Measurements from ENCODE around the gene IQCN.

The IQCN gene

GRCh38 chr19:18251587-18252369, 22.5 kb downstream of the IQCN start:
- in situ Hi-C loops (cut with MboI; ENCODE audit: low pct_unique_long_range_greater_than_20kb, low sequenced_read_pairs), result no loop called here
- peak; percentile 92 for DNase-seq

DNA sequence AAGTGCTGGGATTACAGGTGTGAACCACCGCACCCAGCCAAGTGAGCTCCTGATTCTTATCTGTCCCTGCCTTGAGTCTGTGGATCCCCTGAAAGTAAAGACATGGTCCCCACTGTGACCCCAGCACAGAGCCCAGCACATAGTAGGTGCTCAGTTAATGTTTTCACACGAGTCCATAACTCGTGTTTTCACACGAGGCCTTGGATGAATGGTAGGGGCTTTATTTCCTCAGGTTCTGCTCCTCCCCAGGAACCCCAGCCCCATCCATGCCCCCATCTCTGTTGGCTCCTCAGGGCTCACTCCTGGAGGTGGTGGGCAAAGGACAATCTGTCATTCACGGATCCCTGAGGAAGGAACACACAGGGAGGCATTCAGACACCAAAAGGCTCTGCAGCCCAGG, 24.4 kb downstream of the IQCN start:
- in situ Hi-C loops (cut with MboI; ENCODE audit: low pct_unique_long_range_greater_than_20kb, low sequenced_read_pairs), result no loop called here
- no peak for DNase-seq

DNA sequence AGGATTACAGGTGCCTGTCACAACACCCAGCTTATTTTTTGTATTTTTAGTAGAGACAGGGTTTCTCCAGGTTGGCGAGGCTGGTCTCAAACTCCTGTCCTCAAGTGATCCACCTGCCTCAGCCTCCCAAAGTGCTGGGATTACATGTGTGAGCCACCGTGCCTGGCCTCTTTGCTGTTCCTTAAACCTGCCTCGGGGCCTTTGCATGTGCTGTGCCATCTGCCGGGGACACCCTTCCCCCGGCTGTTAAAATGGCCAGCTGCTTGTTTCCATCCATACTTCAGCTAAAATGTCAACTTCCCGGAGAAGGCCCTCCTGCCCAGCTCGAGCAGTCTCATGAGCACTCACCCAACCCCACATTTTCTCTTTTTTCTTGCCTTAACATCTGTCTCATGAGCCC, 29.0 kb downstream of the IQCN start:
- DNase-seq, result no peak
- in situ Hi-C loops (cut with MboI; ENCODE audit: low pct_unique_long_range_greater_than_20kb, low sequenced_read_pairs), result no loop called here

DNA sequence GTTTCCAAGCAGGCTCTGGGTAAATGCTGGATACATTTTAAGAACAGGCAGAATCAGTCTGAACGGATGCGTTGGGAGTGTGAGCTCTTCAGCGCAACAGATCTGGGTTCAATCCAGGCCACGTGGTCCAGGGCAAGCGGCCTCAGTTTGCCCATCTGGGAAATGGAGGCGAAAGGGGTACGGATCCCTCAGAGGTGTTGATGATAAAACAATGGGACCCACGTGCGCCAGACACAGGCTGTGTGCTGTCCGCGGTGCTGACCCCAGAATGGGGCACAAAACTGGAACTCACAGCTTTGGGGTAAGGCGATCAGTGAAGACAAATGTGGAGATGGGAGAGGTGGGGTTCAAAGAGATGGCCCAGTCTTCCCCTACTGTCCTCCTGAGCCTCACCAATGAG, 34.9 kb downstream of the IQCN start:
- no peak for DNase-seq
- in situ Hi-C loops (cut with MboI; ENCODE audit: low pct_unique_long_range_greater_than_20kb, low sequenced_read_pairs), result no loop called here

- in situ Hi-C loops (cut with MboI; ENCODE audit: low pct_unique_long_range_greater_than_20kb, low sequenced_read_pairs), result no loop called here
- no peak for DNase-seq
Measured at GRCh38 chr19:18234194-18234593, 40.1 kb downstream of the IQCN start.

DNA sequence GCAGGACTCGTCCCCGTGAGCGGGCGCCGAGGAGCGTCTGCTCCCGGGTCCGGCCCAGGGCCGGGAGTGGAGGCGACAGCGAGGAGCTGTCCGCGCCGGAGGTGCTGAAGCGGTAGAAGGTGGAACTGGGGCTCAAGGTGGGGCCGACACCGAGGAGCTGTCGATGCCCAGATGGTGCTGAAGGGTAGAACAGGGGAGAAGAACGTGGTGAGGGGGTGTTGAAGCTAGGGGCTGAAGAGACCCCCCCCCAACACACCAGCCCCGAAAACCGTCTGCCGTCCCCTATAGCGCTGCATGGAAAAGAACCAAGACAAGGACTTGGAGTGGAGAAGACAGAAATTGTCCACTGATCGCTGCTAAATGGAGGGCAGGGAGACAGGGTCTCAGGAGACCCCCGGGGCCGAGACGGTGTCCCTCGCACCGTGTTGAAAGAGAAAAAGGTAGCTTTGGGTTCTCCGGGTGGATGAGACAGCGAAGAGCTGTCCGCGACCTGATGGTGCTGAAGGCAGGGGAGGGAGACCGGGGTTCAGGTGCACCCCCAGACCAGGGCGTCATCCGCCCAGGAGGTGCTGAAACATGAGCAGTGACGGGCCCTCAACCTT, 40.9 kb downstream of the IQCN start:
- in situ Hi-C loops (cut with MboI; ENCODE audit: low pct_unique_long_range_greater_than_20kb, low sequenced_read_pairs), result no loop called here
- peak; percentile 68 for DNase-seq

DNA sequence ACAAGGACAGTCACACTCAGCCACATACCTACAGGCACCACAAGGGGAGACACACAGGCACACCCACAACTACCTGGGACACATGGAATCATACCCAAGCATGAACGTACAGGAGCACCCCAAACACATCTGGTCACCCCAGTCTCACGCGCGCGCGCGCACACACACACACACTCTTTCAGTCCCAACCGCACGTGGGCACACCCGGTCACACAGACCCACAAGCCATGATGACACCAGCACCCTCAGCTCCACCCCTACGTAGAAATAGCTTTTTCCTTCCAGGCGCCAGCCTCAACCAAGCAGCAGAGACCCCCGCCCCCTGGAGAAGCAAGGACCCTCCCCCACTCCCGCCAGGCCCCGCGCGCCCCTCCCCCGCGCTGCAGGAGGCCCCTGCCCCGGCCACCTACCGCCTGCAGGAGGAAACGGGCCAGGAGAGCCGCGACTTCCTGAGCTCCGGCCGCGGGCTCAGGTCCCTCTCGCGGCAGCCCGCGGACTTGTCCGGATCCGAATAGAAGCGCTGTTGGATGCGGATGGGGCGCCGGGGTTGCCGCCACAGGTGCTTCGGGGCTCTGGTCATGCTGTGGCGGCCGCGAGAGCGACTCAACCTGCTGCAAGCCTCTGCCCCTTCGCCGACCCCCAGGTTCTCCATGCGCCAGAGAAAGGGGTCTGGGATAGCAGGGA, 41.6 kb downstream of the IQCN start:
- no peak for DNase-seq

DNA sequence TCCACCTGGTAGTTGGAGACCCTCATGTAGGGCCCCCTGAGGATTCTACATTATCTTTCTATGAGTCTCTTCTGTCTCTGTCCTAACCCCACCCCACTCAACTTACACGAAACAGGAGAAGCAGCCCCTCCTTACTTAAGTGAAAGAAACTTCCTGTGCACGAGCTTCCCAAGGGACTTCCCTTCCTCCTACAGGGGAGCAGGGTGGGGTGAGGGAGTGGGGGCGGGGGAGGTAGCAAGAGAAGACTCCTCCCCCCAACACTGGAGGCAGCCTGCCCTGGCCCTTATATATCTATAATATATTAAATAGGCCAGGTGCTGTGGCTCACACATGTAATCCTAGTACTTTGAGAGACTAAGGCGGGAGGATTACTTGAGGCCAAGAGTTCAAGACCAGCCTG, 42.5 kb downstream of the IQCN start:
- DNase-seq, result no peak

More for the DNA sequence above, 41.6 kb downstream of the IQCN start:
- in situ Hi-C loops (cut with MboI; ENCODE audit: low pct_unique_long_range_greater_than_20kb, low sequenced_read_pairs), result no loop called here

DNA sequence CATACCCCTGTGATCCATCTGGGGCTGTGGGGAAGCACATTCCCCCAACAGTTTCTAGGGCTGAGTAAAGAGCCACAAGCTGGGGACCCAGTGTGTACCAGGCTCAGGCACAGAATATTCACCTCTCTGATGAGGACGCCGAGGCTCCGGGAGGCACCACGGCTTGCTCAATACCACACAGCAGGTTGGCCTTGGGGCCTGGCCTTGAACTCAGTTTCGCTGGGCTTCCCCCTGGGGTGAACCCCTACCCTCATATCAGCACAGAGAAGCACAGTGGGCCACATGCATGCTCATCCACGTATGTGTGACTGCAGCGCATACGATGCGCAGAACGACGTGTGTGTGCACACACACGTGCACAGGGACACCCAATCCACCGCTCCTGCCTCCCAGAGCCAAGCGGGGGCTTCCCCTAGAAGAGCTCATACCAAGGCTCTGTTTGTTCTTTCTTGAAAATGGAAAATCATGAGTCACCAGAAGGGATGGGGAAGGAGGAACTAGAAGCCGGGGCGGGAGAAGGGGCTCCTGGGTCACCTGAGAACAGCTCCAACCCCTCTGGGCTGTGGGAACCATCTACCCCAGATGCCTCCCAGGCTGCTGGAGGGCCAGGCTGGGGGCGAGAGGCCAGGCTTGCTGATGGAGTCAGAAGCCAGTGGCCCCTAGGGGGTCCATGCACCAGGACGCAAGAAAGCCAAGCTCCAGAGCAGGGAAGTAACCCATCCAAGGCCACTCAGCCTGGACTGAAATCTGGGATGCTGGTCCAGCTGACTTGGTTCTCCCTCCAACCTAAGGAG, 43.1 kb downstream of the IQCN start:
- in situ Hi-C loops (cut with MboI; ENCODE audit: low pct_unique_long_range_greater_than_20kb, low sequenced_read_pairs), result no loop called here

More for the DNA sequence above, 42.5 kb downstream of the IQCN start:
- in situ Hi-C loops (cut with MboI; ENCODE audit: low pct_unique_long_range_greater_than_20kb, low sequenced_read_pairs), result no loop called here

GRCh38 chr19:18229915-18230314, 44.3 kb downstream of the IQCN start:
- DNase-seq, result no peak
- in situ Hi-C loops (cut with MboI; ENCODE audit: low pct_unique_long_range_greater_than_20kb, low sequenced_read_pairs), result no loop called here

More for the DNA sequence above, 43.1 kb downstream of the IQCN start:
- peak; percentile 58 for DNase-seq

DNA sequence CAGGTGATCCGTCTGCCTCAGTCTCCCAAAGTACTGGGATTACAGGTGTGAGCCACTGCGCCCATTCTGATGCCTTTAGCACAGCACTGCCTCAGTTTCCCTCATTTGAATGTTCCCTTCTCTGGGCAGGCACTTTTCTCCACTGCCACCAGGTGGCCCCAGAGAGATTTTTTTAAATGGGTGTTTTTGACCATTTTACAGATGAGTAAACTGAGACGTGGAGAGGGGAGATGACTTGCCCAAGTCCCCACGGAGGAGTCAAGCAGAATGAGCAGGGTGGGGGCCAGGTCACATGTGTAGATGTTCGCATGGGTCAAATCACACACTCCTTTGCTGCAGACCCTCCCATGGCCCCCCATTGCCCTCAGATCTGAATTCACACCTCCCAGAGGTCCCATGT, 44.8 kb downstream of the IQCN start:
- in situ Hi-C loops (cut with MboI; ENCODE audit: low pct_unique_long_range_greater_than_20kb, low sequenced_read_pairs), result no loop called here
- no peak for DNase-seq

- in situ Hi-C loops (cut with MboI; ENCODE audit: low pct_unique_long_range_greater_than_20kb, low sequenced_read_pairs), result no loop called here
- DNase-seq, result no peak
Measured at GRCh38 chr19:18227781-18228271, 46.4 kb downstream of the IQCN start.

GRCh38 chr19:18226956-18227780, 47.1 kb downstream of the IQCN start:
- DNase-seq, result no peak
- in situ Hi-C loops (cut with MboI; ENCODE audit: low pct_unique_long_range_greater_than_20kb, low sequenced_read_pairs), result no loop called here

DNA sequence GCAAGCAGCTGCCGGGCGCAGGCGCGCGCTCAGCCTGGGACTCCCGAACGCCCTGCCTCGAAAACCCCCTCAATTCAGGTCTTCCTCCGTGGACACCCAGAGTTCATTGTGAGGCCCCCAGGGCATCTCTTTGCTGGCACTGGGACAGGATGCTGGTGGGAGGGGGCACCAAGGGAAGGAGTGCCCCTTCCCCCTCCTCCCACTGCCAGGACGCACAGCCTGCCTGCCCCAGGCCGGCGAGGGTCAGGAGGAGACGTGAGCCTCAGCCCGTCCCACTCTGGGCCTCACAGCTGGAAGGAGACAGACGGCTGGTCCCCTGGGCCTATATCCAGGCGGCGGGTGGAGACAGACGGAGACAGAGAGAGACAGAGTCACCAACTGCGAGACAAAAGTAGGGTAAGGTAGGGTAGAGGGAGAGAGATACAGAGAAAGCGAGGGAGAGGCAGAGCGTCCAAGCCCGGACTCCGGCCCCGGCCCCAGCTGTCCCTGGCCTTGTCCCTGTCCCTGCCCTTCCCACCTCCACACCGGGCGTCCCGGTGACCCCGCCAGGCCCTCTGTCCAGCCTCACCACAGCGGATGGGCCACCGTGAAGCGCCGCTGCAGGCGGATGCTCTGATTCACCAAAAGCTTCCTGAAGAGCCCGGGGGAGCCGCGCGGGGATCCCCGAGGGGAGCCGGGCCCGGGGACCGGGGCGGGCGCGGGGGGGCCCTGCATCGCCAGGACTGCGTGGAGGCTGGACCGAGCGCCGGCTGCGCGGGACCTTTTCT, 48.4 kb downstream of the IQCN start, which contains the start of gene PDE4C:
Gene PDE4C (minus strand): TSS at position 737 of the 767 bp plus-strand sequence. CDS start 23 bp downstream, at position 714.
- in situ Hi-C loops (cut with MboI; ENCODE audit: low pct_unique_long_range_greater_than_20kb, low sequenced_read_pairs), result no loop called here
- DNase-seq, result no peak

- no peak for DNase-seq
- in situ Hi-C loops (cut with MboI; ENCODE audit: low pct_unique_long_range_greater_than_20kb, low sequenced_read_pairs), result no loop called here
Measured at GRCh38 chr19:18225355-18225701, 48.9 kb downstream of the IQCN start.

DNA sequence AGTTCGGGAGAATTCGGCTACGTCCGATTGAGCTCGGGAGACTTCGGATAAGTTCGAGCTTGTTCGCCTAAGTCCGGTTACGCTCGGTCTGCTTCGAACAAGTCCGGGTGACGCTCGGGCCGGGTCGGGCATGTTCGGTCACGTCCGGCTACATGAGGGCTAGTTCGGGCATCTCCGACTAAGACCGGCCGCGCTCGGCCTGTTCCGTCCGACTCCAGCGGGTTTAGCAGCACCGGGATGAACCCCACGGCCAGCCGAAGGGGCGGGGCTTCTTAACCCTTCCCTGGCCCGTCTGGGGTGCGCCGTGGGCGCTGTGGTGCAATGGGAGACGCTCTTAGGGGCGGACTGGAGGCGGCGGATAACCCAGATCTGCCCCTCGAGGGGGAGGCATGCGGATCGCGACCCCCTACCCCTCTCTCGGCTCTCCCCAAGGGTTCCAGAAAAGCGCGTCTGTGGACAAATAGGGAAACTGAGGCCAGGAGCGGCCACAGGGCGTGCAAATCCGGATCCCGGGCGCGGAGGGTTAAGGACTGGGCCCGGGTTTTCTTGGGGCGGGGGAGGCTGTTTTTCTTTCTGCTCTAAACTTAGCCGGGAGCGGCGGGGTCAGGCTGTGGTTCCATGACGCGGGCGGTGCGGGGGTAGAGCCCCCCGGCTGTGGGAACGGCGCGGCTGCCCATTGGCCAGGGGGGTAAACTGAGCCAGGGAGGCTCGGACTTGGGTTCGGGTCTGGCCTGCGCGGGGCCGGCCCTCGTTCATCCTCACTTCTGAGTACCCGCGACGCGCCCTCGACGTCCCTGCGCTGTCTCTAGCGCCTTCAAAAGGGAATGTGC, 49.5 kb downstream of the IQCN start:
- peak; percentile 90 for DNase-seq
- in situ Hi-C loops (cut with MboI; ENCODE audit: low pct_unique_long_range_greater_than_20kb, low sequenced_read_pairs), result no loop called here
